AG09319 (cell line): Measurements from ENCODE around the gene ZNF556.
A peak's percentile ranks its signal among the peaks of the same experiment; 100 is the strongest.

Source experiments
- DNase-seq: peaks from one replicate; pipeline ENCODE4 v3.0.0-alpha.2; 2010; ENCODE audit warnings: low read depth; ENCODE audit errors: extremely low read depth
- TF ChIP-seq, protein P1 (sequence below): IDR thresholded peaks from 2 replicates; pipeline ENCODE4 v1.5.1; 2011; ENCODE audit warnings: low read depth, mild to moderate bottlenecking, inconsistent platforms, low read length, moderate library complexity

ZNF556 gene

DNA sequence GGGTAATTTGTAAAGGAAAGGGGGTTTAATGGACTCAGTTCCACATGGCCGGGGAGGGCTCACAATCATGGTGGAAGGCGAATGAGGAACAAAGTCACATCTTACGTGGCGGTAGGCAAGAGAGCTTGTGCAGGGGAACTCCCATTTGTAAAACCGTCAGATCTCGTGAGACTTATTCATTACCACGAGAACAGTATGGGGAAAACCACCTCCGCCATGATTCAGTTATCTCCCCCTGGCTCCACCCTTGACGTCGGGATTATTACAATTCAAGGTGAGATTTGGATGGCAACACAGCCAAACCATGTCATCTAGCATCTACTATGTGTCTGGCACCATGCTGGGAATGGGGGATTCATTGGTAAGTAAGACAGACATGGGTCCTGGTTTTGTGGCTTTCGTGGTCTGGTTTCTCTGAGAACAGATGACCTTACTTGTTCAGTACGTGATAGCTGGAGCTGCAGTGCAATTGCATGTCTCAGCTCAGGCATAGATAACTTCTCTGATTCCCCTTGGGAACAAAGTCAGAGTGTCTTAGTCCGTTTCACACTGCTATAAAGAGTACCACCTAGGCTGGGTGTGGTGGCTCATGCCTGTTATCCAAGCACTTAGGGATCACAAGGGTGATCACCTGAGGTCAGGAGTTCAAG is 39.2 kb upstream of the ZNF556 start:
- TF ChIP-seq, protein P1, sequence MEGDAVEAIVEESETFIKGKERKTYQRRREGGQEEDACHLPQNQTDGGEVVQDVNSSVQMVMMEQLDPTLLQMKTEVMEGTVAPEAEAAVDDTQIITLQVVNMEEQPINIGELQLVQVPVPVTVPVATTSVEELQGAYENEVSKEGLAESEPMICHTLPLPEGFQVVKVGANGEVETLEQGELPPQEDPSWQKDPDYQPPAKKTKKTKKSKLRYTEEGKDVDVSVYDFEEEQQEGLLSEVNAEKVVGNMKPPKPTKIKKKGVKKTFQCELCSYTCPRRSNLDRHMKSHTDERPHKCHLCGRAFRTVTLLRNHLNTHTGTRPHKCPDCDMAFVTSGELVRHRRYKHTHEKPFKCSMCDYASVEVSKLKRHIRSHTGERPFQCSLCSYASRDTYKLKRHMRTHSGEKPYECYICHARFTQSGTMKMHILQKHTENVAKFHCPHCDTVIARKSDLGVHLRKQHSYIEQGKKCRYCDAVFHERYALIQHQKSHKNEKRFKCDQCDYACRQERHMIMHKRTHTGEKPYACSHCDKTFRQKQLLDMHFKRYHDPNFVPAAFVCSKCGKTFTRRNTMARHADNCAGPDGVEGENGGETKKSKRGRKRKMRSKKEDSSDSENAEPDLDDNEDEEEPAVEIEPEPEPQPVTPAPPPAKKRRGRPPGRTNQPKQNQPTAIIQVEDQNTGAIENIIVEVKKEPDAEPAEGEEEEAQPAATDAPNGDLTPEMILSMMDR, result no peak
- no peak for DNase-seq

DNA sequence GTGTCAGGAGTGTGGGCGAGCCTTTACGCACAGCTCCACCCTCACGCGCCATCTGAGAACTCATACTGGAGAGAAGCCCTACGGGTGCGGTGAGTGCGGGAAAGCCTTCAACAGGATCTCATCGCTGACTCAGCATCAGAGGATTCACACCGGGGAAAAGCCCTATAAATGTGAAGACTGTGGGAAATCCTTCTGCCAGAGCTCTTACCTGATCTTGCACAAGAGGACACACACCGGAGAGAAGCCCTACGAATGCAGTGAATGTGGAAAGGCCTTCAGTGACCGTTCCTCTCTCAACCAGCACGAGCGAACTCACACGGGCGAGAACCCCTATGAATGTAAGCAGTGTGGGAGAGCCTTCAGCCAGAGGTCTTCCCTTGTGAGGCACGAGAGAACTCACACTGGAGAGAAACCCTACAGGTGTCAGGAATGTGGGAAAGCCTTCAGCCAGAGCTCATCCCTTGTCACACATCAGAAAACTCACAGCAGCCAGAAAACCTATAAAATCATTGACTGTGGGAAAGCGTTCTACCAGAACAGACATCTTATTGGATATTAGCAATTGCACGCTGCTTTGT is 32.8 kb upstream of the ZNF556 start:
- TF ChIP-seq, protein P1, result no peak
- DNase-seq, result no peak

DNA sequence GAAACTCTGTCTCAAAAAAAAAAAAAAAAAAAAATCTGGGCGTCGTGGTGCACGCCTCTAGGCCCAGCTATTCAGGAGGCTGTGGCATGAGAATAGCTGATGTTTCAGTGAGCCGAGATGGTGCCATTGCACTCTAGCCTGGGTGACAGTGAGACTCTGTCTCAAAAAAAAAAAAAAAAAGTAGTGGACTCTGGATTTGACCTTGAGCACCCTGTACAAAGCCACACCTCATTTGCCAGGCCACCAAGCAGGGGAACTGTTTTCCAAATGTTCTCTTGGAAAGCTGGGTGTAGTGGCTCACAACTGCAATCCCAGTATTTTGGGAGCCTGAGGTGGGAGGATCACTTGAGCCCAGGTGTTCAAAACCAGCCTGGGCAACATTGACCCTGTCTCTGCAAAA is 29.7 kb upstream of the ZNF556 start:
- no peak for DNase-seq
- TF ChIP-seq, protein P1, result no peak

DNA sequence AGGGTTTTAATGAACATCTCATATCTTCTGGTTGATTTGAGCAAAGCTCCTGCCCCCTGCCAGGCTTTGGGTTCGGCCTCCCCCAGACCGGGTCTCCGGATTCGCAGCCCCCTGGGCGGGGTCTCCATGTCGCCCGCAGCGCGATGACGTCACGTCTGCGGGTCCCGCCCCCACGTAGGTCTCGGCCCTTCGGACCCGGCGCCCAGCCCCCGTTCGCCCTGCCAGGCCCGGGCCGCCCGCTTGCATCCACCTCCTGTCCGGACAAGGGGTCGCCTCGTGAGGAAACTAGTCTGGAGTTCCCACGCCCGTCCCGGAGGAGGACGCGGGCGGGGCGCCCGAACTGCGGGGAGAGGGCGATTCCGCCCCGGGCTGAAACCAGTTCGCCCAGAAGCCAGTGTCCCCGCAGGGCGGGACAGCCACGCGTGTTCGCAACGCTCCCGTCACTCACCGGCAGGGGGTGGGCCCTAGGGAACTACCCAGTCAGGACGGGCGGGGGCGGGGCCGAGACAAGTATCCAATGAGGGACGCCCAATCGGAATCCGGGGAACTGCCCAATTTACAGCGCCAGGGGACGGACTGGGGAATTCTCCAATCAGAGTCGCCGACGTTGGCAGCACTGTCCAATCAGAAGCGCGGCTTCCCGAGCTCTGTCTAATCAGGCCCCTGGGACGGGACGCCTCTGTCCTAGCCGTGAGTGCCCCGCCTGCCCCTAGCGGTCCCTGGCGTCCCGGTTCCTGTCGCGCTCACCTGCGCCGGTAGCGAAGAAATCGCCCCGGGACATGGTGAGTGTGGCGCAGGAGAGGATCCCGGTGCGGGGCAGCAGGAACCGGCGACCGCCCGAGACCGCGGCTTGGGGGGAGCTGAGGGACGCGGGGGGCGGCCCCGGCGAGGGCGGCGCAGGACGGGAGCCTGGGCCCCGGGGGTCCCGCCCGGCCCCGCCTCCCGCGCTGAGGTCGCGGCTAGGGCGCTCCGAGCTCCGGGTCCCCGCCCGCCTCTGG is 26.0 kb upstream of the ZNF556 start, which contains the start of gene ZNF555:
ZNF555 (plus strand) TSS at position 682 of the 998 bp plus-strand sequence; CDS start at position 780, 98 bp downstream.
- peak; percentile 98 for DNase-seq
- TF ChIP-seq, protein P1, result peak; percentile 32

DNA sequence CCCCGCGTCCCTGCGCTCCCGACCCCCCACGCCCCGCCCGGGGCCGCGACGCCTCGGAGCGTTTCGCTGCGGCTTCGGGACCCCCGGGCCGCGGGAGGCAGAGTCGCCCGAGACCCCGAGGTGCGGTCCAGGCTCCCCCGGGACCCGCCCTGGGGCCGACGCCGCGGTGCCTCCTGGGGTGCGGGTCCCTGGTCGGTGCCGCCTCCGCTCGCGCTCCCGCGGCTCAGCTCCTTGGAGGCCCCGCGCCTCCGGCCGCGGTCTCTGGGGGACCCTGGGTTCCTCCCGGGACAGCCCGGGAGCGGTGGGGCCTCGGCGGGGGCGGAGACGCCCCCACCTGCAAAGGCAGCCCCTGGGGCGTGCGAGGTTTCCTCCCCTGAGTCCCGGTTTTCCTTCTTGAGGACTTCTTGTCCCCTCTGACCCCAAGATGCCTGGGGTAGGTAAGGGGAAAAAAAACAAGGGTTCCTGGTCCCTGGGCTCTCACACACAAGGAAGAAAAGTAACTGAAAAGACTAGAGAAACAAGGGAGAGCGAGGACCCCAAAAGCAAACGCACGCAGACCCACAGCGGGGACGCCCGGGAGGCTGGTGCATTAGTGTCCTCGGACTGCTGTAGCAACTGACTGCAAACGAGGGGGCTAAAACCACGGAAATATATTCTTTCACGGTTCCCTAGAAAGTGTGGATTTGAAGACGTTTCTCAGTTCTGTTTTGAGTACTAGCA is 25.1 kb upstream of the ZNF556 start:
- TF ChIP-seq, protein P1, result no peak
- DNase-seq, result no peak

DNA sequence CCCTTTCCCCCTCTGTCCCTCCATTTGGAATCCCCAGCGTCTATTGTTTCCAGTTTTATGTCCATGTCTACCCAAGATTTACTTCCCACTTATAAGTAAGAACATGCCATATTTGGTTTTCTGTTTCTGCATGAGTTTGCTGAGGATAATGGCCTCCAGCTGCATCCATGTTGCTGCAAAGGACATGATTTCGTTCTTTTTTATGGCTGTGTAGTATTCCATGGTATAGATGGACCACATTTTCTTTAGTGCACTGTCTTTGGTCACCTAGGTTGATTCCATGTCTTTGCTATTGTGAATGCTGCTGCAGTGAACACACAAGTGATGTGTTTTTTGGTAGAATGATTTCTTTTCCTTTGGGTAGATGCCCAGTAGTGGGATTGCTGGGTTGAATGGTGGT is 22.0 kb upstream of the ZNF556 start:
- no peak for DNase-seq
- TF ChIP-seq, protein P1, result no peak
